HEK293 (cell line): ENCODE data around the gene TSPEAR.

Experiments
- CTCF ChIP-seq: fragments of 450-650 bp; formaldehyde crosslinking; IDR thresholded peaks from 2 replicates; pipeline ENCODE4 v1.5.1; 2016; ENCODE audit warnings: missing biosample characterization, missing genetic modification characterization
- INSM2 ChIP-seq: fragments of 450-650 bp; formaldehyde crosslinking; IDR thresholded peaks from 2 replicates; pipeline ENCODE4 v1.5.1; 2016; ENCODE audit warnings: missing biosample characterization, missing genetic modification characterization
- WT1 ChIP-seq: fragments of 450-650 bp; formaldehyde crosslinking; IDR thresholded peaks from 2 replicates; pipeline ENCODE4 v1.5.1; 2016; ENCODE audit warnings: missing biosample characterization, missing genetic modification characterization
- ZNF23 ChIP-seq: fragments of 450-650 bp; formaldehyde crosslinking; IDR thresholded peaks from 2 replicates; pipeline ENCODE4 v1.5.1; 2016; ENCODE audit warnings: missing biosample characterization, missing genetic modification characterization, borderline replicate concordance
- ZNF629 ChIP-seq: fragments of 450-650 bp; formaldehyde crosslinking; IDR thresholded peaks from 2 replicates; pipeline ENCODE4 v1.5.1; 2017; ENCODE audit warnings: missing biosample characterization, missing genetic modification characterization
- ZNF747 ChIP-seq: fragments of 450-650 bp; formaldehyde crosslinking; IDR thresholded peaks from 2 replicates; pipeline ENCODE4 v1.5.1; 2016; ENCODE audit warnings: missing biosample characterization, missing genetic modification characterization

GRCh38 chr21:44527983-44528633 lies 183.3 kb downstream of the TSPEAR start:
- TF ChIP-seq CTCF (tag by site-specific recombination) (no peak), ZNF23 (tag by site-specific recombination) (no peak), INSM2 (tag by site-specific recombination) (no peak), ZNF747 (tag by site-specific recombination) (no peak), WT1 (tag by site-specific recombination) (no peak), ZNF629 (no peak)
